GM23338 (cell line): ENCODE data around the gene PKD2L1. TPM values are rescaled to one million over a fixed set of nuclear protein-coding genes. Genes with fewer than 3 reads are reported as not detected.

Experiments
- CREB1 ChIP-seq: fragments of 250-450 bp; sonication (Bioruptor Pico); IDR thresholded peaks from 2 replicates; pipeline ENCODE4 v1.5.0; 2020; ENCODE audit warnings: low read depth, mild to moderate bottlenecking, moderate library complexity
- POLR2AphosphoS5 ChIP-seq: IDR thresholded peaks from 2 replicates; pipeline ENCODE4 v1.6.1; 2016; ENCODE audit warnings: antibody characterized with exemption, low read depth
- ZNF114 ChIP-seq: fragments of 250-450 bp; sonication (Bioruptor Pico); IDR thresholded peaks from 2 replicates; pipeline ENCODE4 v1.5.0; 2020; ENCODE audit warnings: mild to moderate bottlenecking, moderate library complexity
- polyA plus RNA-seq: library from polyadenylated mRNA; unstranded; fragments of >200 nt; fragmentation: Nextera tagmentation; extraction: Ambion mirVana; gene quantifications from 2 replicates; pipeline ENCODE4 v1.2.1, GENCODE V29; 2016
- small RNA-seq: library from RNA; depleted of rRNA; stranded (forward); fragments of <200 nt; gene quantifications from one replicate; pipeline ENCODE3, GENCODE V24; 2014; ENCODE audit warnings: low replicate concordance
- total RNA-seq: library from RNA; depleted of rRNA; stranded (reverse); fragments of >200 nt; shearing (Covaris generic); gene quantifications from 2 replicates; pipeline ENCODE4 v1.2.3, GENCODE V29; 2014; rRNA removed

Gene PKD2L1
- total and polyA plus RNA-seq, 2 experiments from 2014 or later = not detected

GRCh38 chr10:100238429-100238828 is 91.6 kb downstream of the PKD2L1 start (continued):
- no peak for TF ChIP-seq ZNF114 (CRISPR knock-in tag)
- TF ChIP-seq POLR2AphosphoS5 = no peak
- no peak for TF ChIP-seq CREB1 (CRISPR knock-in tag)

Small RNA genes within 50 kb of the gene (small RNA-seq; reads per million reads assigned to genes)
- gene RNU6-422P = not detected

Other genes starting within 250 kb of the PKD2L1 start
- not detected in 2 replicates for gene CPN1, start 248.4 kb downstream of the PKD2L1 start, total RNA-seq
- 0.32 TPM in 1 of 2 replicates, not detected in the other for gene CPN1, start 248.4 kb downstream of the PKD2L1 start, polyA plus RNA-seq
- gene ERLIN1, start 144.2 kb downstream of the PKD2L1 start, total RNA-seq = 16.9 and 20.4 TPM in 2 replicates
- 5.8 and 7.2 TPM in 2 replicates for gene ERLIN1, start 144.2 kb downstream of the PKD2L1 start, polyA plus RNA-seq
- gene CHUK, start 100.6 kb downstream of the PKD2L1 start, total RNA-seq = 24.8 and 31.5 TPM in 2 replicates
- 8.5 and 10.1 TPM in 2 replicates for gene CHUK, start 100.6 kb downstream of the PKD2L1 start, polyA plus RNA-seq
- 32.3 and 34.4 TPM in 2 replicates for gene CWF19L1, start 62.6 kb downstream of the PKD2L1 start, total RNA-seq
- 12.8 and 15.8 TPM in 2 replicates for gene CWF19L1, start 62.6 kb downstream of the PKD2L1 start, polyA plus RNA-seq
- gene BLOC1S2, start 43.5 kb downstream of the PKD2L1 start, total RNA-seq = 68.4 and 72.8 TPM in 2 replicates
- gene BLOC1S2, start 43.5 kb downstream of the PKD2L1 start, polyA plus RNA-seq = 69.0 and 69.6 TPM in 2 replicates
- gene SCD, start 17.0 kb upstream of the PKD2L1 start, total RNA-seq = 781 and 816 TPM in 2 replicates
- gene SCD, start 17.0 kb upstream of the PKD2L1 start, polyA plus RNA-seq = 325 and 338 TPM in 2 replicates
- 1.3 and 1.9 TPM in 2 replicates for gene WNT8B, start 132.8 kb upstream of the PKD2L1 start, total RNA-seq
- 0.26 and 0.74 TPM in 2 replicates for gene WNT8B, start 132.8 kb upstream of the PKD2L1 start, polyA plus RNA-seq
- 5.8 and 6.7 TPM in 2 replicates for gene SEC31B, start 189.6 kb upstream of the PKD2L1 start, total RNA-seq
- gene SEC31B, start 189.6 kb upstream of the PKD2L1 start, polyA plus RNA-seq = 2.9 TPM in 2 replicates
- gene NDUFB8, start 199.6 kb upstream of the PKD2L1 start, total RNA-seq = 131 and 133 TPM in 2 replicates
- 464 and 520 TPM in 2 replicates for gene NDUFB8, start 199.6 kb upstream of the PKD2L1 start, polyA plus RNA-seq
- 25.3 and 26.3 TPM in 2 replicates for gene HIF1AN, start 205.7 kb upstream of the PKD2L1 start, total RNA-seq
- 9.1 and 9.9 TPM in 2 replicates for gene HIF1AN, start 205.7 kb upstream of the PKD2L1 start, polyA plus RNA-seq